HL-60 (cell line): ENCODE data around the gene NAALADL2.

Experiments used
- GABPA ChIP-seq: IDR thresholded peaks from 2 replicates; pipeline ENCODE4 v1.6.1; 2012; ENCODE audit warnings: low read depth
- POLR2AphosphoS5 ChIP-seq: IDR thresholded peaks from 2 replicates; pipeline ENCODE4 v1.6.1; 2012; ENCODE audit warnings: low read depth
- SPI1 ChIP-seq: IDR thresholded peaks from 2 replicates; pipeline ENCODE4 v1.6.1; 2012; ENCODE audit warnings: low read depth, mild to moderate bottlenecking, borderline replicate concordance
- TF ChIP-seq, protein P1 (sequence below): IDR thresholded peaks from one replicate; pipeline ENCODE4 v1.5.1; 2011; ENCODE audit warnings: low read length, control low read depth, inconsistent platforms; ENCODE audit not compliant: insufficient read depth
- TF ChIP-seq, protein P2 (sequence below): IDR thresholded peaks from 2 replicates; pipeline ENCODE4 v1.6.1; 2012; ENCODE audit warnings: low read depth; ENCODE audit not compliant: insufficient replicate concordance

DNA sequence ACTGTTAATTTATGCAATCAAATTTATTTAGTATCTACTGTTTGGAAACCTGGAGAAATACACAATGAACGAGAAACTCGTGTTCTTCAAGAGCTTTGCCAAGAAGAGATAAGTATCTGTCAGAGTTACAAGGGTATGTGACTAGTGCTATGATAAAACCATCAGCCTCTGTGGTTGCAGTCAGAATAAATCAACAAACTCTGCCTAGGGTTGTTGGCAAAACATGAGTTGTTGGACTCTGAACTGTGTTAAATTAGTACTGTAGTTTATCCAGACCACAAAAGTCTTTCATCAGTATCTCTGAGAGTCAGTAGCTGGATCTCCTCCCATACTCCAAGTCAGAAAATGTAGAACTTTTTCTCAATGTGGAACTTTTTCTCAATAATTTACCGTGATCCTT, 918.4 kb downstream of the NAALADL2 start:
- TF ChIP-seq, protein P1, sequence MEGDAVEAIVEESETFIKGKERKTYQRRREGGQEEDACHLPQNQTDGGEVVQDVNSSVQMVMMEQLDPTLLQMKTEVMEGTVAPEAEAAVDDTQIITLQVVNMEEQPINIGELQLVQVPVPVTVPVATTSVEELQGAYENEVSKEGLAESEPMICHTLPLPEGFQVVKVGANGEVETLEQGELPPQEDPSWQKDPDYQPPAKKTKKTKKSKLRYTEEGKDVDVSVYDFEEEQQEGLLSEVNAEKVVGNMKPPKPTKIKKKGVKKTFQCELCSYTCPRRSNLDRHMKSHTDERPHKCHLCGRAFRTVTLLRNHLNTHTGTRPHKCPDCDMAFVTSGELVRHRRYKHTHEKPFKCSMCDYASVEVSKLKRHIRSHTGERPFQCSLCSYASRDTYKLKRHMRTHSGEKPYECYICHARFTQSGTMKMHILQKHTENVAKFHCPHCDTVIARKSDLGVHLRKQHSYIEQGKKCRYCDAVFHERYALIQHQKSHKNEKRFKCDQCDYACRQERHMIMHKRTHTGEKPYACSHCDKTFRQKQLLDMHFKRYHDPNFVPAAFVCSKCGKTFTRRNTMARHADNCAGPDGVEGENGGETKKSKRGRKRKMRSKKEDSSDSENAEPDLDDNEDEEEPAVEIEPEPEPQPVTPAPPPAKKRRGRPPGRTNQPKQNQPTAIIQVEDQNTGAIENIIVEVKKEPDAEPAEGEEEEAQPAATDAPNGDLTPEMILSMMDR: no peak
- TF ChIP-seq GABPA (no peak), POLR2AphosphoS5 (no peak), SPI1 (no peak)
- TF ChIP-seq, protein P2, sequence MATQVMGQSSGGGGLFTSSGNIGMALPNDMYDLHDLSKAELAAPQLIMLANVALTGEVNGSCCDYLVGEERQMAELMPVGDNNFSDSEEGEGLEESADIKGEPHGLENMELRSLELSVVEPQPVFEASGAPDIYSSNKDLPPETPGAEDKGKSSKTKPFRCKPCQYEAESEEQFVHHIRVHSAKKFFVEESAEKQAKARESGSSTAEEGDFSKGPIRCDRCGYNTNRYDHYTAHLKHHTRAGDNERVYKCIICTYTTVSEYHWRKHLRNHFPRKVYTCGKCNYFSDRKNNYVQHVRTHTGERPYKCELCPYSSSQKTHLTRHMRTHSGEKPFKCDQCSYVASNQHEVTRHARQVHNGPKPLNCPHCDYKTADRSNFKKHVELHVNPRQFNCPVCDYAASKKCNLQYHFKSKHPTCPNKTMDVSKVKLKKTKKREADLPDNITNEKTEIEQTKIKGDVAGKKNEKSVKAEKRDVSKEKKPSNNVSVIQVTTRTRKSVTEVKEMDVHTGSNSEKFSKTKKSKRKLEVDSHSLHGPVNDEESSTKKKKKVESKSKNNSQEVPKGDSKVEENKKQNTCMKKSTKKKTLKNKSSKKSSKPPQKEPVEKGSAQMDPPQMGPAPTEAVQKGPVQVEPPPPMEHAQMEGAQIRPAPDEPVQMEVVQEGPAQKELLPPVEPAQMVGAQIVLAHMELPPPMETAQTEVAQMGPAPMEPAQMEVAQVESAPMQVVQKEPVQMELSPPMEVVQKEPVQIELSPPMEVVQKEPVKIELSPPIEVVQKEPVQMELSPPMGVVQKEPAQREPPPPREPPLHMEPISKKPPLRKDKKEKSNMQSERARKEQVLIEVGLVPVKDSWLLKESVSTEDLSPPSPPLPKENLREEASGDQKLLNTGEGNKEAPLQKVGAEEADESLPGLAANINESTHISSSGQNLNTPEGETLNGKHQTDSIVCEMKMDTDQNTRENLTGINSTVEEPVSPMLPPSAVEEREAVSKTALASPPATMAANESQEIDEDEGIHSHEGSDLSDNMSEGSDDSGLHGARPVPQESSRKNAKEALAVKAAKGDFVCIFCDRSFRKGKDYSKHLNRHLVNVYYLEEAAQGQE: no peak
